ENCODE measurements around the gene PSMG1. TPM values are rescaled to one million over a fixed set of nuclear protein-coding genes. Genes with fewer than 3 reads are reported as not detected.
"Not testable (repeated sequence)": the region's sequence is repeated elsewhere in the genome, so short reads cannot be mapped to it uniquely, and the experiment has no call there.

PSMG1 gene
- total RNA-seq, 2 donors from 2014 or later, result 30.9 to 33.8 TPM

GRCh38 chr21:39168800-39169199, 14.5 kb downstream of the PSMG1 start:
- intact Hi-C loops (cut with DNase I), result no loop called here
- DNase-seq (ENCODE audit: low spot score), result no peak

DNA sequence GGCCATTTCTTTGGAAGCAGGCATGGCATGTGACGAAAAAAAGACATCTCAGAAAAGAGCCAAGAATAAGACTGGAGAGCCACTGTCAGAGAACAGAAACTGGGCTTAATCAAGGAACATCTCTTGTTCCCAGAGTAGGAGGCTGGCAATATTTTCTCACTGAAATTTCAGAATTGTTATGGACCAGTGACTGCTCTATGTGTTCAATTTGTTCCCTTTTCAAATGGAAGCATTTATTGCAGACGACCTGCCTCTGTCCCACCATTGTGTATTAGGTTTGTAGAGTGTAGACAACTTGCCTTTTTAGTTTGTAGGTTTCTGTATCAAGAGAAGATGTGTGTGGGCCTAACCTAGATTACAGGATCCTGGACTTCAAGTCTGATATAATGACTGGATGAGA, 18.7 kb downstream of the PSMG1 start:
- intact Hi-C loops (cut with DNase I), result no loop called here
- DNase-seq (ENCODE audit: low spot score), result no peak

GRCh38 chr21:39161064-39161463, 22.2 kb downstream of the PSMG1 start:
- intact Hi-C loops (cut with DNase I), result no loop called here

GRCh38 chr21:39159342-39160063, 23.7 kb downstream of the PSMG1 start:
- intact Hi-C loops (cut with DNase I), result no loop called here
- no peak for DNase-seq (ENCODE audit: low spot score)

More at GRCh38 chr21:39161064-39161463, 22.2 kb downstream of the PSMG1 start:
- no peak for DNase-seq (ENCODE audit: low spot score)

DNA sequence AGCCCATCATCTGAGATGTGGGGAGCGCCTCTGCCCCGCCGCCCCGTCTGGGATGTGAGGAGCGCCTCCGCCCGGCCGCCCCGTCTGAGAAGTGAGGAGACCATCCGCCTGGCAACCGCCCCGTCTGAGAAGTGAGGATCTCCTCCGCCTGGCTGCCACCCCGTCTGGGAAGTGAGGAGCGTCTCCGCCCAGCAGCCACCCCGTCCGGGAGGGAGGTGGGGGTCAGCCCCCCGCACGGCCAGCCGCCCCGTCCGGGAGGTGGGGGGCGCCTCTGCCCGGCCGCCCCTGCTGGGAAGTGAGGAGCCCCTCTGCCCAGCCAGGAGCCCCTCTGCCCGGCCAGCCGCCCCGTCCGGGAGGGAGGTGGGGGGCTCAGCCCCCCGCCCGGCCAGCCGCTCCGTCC, 26.0 kb downstream of the PSMG1 start:
- intact Hi-C loops (cut with DNase I); DNase-seq (ENCODE audit: low spot score): not testable (repeated sequence)

DNA sequence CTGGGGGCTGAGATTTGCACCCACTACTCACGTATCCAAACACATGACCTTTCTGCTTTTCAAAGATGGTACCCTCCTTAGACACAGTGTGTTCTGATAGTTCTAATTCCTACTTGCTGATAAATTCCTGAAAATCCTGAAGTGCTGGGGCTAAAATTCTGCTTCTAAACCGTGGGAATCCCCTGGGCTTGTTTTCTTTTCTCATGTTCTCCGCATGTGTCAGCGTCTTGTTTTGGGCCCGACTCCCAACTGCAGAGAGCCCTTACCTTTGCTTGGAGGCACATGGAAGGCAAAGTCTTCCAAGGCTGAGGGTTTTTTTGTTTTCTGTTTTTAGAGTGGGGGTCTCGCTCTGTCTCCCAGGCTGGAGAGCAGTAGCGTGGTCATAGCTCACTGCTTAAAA, 27.2 kb downstream of the PSMG1 start:
- no peak for DNase-seq (ENCODE audit: low spot score)
- intact Hi-C loops (cut with DNase I), result no loop called here

GRCh38 chr21:39155578-39155977, 27.7 kb downstream of the PSMG1 start:
- no peak for DNase-seq (ENCODE audit: low spot score)
- intact Hi-C loops (cut with DNase I), result no loop called here

DNA sequence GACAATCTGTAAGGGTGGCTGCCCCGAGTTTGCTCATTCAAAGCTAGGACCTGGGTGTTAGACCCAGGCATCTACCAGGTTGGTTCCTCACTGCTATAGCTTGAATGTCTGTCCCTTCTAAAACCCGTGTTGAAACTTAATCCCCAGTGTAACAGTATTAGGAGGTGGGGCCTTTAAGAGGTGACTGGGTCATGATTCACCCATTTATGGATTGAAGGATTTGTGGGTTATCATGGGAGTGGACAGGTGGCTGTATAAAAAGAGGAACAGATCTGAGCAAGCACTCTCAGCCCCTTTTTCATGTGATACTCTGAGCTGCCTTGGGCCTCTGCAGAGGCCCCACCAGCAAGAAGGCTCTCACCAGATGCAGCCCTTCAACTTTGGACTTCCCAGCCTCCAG, 29.4 kb downstream of the PSMG1 start:
- intact Hi-C loops (cut with DNase I), result no loop called here
- no peak for DNase-seq (ENCODE audit: low spot score)

- intact Hi-C loops (cut with DNase I), result no loop called here
- no peak for DNase-seq (ENCODE audit: low spot score)
Observed at GRCh38 chr21:39153373-39153772, 29.9 kb downstream of the PSMG1 start.

DNA sequence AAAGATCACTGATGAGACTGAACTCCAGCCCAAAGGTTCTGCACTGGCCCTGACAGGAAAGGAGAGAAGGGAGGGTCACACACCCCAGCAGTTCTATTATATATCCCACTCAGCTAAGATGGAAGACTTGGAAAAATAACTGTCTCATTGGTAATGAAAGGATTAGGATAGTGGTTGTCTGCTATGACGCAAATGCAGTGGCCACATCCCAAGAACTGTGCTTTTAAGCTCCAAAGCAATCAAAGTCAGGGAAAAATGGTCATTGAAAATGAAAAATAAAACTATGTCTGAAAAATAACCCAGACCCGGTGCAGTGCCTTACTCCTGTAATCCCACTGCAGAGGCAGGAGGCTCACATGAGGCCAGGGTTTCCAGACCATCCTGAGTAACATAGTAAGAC, 31.0 kb downstream of the PSMG1 start:
- intact Hi-C loops (cut with DNase I), result no loop called here
- no peak for DNase-seq (ENCODE audit: low spot score)

GRCh38 chr21:39150877-39151276, 32.4 kb downstream of the PSMG1 start:
- intact Hi-C loops (cut with DNase I), result no loop called here
- no peak for DNase-seq (ENCODE audit: low spot score)

DNA sequence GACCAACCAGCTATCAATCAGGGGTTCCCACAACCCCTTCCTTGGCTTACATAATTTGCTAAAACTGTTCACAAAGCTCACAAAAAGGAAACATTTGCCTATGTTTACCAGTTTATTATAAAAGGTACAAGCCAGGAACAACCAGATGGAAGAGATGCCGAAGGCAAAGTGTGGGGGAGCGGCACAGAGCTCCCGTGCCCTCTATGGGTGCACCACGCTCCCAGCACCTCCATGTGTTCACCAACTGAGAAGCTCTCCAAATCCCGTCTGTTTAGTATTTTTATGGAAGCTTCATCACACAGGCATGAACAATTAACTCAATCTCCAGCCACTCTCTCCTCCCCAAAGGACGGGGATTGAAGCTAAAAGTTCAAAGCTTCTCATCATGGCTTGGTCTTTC, 32.9 kb downstream of the PSMG1 start:
- intact Hi-C loops (cut with DNase I), result no loop called here
- no peak for DNase-seq (ENCODE audit: low spot score)

GRCh38 chr21:39149882-39150281, 33.4 kb downstream of the PSMG1 start:
- DNase-seq (ENCODE audit: low spot score), result no peak
- intact Hi-C loops (cut with DNase I), result no loop called here

DNA sequence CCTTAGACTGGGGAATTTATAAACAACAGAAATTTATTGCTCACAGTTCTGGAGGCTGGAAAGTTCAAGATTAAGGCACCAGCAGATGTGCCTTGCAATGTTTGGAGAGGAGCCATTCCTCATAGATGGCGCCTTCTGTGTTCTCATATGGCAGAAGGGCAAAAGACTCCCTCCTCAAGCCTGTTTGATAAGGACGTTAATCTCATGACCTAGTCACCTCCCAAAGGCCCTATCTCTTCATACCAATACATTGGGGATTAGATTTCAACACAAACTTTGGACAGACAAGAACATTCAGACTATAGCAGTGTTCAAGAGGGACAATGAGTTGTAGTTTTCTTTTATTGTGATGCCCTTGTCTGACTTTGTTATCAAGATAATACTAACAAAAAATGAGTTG, 34.3 kb downstream of the PSMG1 start:
- DNase-seq (ENCODE audit: low spot score), result no peak
- intact Hi-C loops (cut with DNase I), result no loop called here

- intact Hi-C loops (cut with DNase I), result no loop called here
- DNase-seq (ENCODE audit: low spot score), result no peak
Observed at GRCh38 chr21:39144191-39144590, 39.1 kb downstream of the PSMG1 start.

DNA sequence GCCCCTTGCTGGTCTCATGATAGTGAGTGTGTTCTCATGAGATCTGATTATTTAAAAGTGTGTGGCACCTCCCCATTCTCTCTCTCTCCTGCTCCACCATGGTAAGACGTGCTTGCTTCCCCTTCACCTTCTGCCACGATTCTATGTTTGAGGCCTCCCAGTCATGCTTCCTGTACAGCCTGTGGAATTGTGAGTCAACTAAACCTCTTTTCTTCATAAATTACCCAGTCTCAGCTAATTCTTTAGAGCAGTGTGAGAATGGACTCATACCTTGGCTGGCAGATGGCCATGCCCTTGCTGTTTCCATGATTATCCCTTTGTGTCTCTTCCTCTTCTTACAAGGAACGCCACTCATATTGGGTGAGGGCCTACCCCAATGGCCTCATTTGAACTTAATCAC, 40.3 kb downstream of the PSMG1 start:
- intact Hi-C loops (cut with DNase I), result no loop called here
- no peak for DNase-seq (ENCODE audit: low spot score)

DNA sequence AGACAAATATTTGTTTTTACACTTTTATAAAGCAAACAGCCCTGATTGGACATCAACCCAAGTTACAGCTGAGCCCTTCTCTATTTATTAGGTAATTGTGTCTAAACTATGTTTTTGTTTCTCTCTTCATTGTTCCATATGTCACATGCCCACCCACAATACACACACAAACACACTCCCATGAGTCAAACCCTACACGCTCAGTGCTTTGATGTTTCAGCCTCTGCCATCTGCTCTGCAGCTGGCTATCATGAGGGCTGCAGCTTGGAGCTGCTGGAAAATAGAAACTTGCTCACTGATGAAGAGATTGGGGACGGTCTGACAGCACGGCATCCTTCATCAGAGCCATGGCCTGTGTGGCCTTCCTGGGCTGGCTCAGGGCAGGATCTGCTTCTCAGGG, 41.7 kb downstream of the PSMG1 start:
- intact Hi-C loops (cut with DNase I), result no loop called here
- DNase-seq (ENCODE audit: low spot score), result no peak

GRCh38 chr21:39137248-39138178, 45.7 kb downstream of the PSMG1 start:
- no peak for DNase-seq (ENCODE audit: low spot score)
- intact Hi-C loops (cut with DNase I), result loop anchor here (5.0 to 10.0 kb wide), 4 partner anchors 333 to 633 kb away; partner anchors contain the start of gene ETS2 (in 1 of the 2)

- DNase-seq (ENCODE audit: low spot score), result no peak
- intact Hi-C loops (cut with DNase I), result loop anchor here (5.0 to 10.0 kb wide), 4 partner anchors 332 to 632 kb away; partner anchors contain the start of gene ETS2 (in 1 of the 2)
Observed at GRCh38 chr21:39136711-39137110, 46.5 kb downstream of the PSMG1 start.

GRCh38 chr21:39136138-39136537, 47.1 kb downstream of the PSMG1 start:
- intact Hi-C loops (cut with DNase I), result loop anchor here (5.0 to 10.0 kb wide), 4 partner anchors 331 to 631 kb away; partner anchors contain the start of gene ETS2 (in 1 of the 2)
- not testable (repeated sequence) for DNase-seq (ENCODE audit: low spot score)

Data from posterior vena cava (tissue), 2 donors.